ES-I3 (cell line): ENCODE measurements around the gene FBXO45.
"Not testable (repeated sequence)": the region's sequence is repeated elsewhere in the genome, so short reads cannot be mapped to it uniquely, and the experiment has no call there.

ENCODE experiments used
- H3K36me3 ChIP-seq: 2 replicates; pipeline ENCODE4 v1.6.1; 2013; ENCODE audit warnings: mild to moderate bottlenecking, low read length, control low read depth, moderate library complexity; ENCODE audit not compliant: insufficient read depth
- H3K4me1 ChIP-seq: 2 replicates; pipeline ENCODE4 v1.6.1; 2013; ENCODE audit warnings: mild to moderate bottlenecking, control low read depth, low read length; ENCODE audit not compliant: insufficient read depth
- H3K9ac ChIP-seq: 2 replicates; pipeline ENCODE4 v1.6.1; 2013; ENCODE audit warnings: low read depth, mild to moderate bottlenecking, low read length, moderate library complexity
- H3K9me3 ChIP-seq: 2 replicates; pipeline ENCODE4 v1.6.1; 2013; ENCODE audit warnings: mild to moderate bottlenecking, low read length, moderate library complexity; ENCODE audit not compliant: control insufficient read depth, insufficient read depth

Gene FBXO45

DNA sequence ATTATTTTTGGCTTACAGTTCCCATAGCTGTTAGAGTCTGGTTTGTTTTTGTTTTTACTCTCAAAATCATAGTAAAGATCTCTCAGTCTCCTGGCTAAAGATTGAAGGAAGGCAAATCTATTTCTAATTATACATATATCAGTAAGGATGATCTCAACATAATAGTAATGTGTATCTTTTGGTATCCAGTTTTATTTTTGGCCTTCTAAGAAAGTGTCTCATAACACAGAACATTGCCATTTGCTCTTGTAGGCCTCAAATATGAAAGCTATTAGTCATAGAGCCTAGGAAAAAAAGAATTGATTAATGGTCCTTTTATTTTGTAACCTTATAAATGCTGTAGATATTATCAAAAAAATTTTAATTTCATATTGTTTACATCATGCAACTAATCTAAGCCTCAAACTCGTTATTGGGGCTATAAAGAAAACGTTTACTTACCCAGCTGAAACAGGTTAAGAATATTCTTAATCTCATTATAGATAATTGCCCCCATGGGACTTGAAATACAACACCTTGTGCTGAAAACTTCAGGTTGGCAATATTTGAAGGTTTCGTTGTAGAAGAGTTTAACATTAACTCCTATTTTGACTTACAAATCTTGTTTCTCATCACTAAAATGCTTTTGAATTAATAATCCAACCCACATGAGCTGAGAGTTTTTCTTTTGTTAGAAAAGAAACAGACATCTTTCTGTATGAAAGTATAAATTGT lies 16.7 kb downstream of the FBXO45 start:
- Histone ChIP-seq H3K4me1 (no peaks in the 10 kb centered on the region), H3K9me3 (no peaks in the 10 kb centered on the region), H3K36me3 (peaks cover 3% of the 10 kb centered on the region; the same call in 1 of the 2 replicates), H3K9ac (no peak overlapping the region)

DNA sequence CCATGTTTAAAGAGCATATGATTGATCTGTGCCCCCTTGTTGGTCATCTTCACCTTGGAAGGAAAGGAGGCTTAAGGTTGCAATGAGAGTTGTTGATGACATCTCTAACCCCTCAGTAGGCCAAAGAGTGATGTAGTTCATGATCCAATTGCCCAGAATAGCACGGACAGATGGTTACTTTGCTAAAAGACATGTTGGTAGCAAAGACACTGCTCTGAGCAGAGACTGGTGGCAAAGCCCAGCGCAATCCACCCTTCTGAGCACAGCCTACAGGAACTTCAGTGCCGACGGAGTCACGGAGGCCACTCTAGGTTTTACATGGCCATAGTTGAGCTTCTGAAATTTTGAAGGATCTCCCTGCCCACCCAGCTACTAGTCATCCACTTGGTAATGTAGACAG lies 21.8 kb downstream of the FBXO45 start:
- H3K9me3 ChIP-seq = no peaks in the 10 kb centered on the region
- no peaks in the 10 kb centered on the region for H3K4me1 ChIP-seq
- no peak overlapping the region for H3K9ac ChIP-seq
- 0 out of 2 replicates have a peak, but pooled peaks cover 3% of the 10 kb centered on the region for H3K36me3 ChIP-seq

DNA sequence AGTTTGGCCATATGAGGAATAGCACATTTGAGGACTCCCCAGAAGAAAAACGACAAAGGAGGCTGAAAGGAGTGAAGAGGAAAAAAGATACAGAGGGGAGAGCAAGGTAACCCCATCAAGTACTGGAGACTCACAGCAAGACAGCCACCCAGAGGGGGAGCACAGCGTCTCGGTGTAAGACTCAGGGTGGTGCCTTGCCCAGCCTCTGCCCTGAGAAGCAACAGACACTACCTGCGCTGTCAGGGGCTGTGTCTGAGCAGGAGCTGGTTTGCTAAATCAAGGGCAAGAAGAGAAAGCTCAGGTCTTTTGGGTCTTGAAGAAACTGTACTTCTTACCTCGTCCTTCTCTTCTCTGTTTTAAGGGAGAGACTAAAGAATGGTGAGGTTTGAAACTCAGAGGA lies 27.9 kb downstream of the FBXO45 start:
- no peaks in the 10 kb centered on the region for H3K4me1 ChIP-seq
- H3K9me3 ChIP-seq = no peaks in the 10 kb centered on the region
- no peaks in the 10 kb centered on the region for H3K36me3 ChIP-seq
- H3K9ac ChIP-seq = no peak overlapping the region

DNA sequence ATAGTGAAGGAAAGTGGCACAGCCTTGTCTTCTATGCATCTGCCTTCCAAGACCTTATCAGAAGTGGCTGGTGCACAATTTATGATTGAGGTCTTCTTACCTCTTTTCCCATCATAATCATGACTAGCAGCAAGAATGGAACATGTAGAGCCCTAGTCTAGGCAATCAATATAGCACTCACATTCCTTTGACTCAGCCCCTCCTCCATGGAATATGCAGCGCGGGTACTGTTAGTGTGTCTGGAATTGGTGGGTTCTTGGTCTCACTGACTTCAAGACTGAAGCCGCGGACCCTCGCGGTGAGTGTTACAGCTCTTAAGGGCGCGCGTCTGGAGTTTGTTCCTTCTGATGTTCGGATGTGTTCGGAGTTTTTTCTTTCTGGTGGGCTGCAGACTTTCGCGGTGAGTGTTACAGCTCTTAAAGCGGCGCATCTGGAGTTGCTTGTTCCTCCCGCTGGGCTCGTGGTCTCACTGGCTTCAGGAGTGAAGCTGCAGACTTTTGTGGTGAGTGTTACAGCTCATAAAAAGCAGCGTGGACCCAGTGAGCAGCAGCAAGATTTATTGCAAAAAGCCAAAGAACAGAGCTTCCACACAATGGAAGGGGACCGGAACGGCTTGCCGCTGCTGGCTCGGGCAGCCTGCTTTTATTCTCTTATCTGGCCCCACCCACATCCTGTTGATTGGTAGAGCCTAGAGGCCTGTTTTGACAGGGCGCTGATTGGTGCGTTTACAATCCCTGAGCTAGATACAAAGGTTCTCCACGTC lies 29.7 kb downstream of the FBXO45 start:
- not testable (repeated sequence) for H3K36me3 ChIP-seq, H3K4me1 ChIP-seq, H3K9me3 ChIP-seq, H3K9ac ChIP-seq

DNA sequence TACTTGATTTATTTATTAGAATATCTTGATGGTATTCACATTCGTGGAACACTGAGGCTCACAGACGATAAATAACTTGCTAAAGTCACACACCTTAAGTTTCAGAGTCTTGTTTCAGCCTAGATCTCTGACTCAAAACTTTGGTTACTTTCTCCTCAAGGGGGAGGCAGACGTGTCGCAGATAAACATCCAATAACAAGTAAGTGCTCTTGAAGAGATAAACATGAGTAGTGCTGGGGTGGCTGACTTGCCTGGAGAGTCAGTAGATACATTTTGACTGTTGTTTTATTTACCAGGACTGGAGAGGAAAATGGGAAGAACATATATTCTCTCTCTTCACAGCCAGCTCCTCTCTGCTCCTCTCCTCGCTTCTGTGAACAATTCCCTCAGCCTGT lies 31.3 kb downstream of the FBXO45 start:
- Histone ChIP-seq H3K9me3 (no peaks in the 10 kb centered on the region), H3K4me1 (no peaks in the 10 kb centered on the region), H3K9ac (no peak overlapping the region), H3K36me3 (no peaks in the 10 kb centered on the region)

- H3K9ac ChIP-seq = no peak overlapping the region
- no peaks in the 10 kb centered on the region for H3K36me3 ChIP-seq
- no peaks in the 10 kb centered on the region for H3K4me1 ChIP-seq
- no peaks in the 10 kb centered on the region for H3K9me3 ChIP-seq
These were observed 31.9 kb downstream of the FBXO45 start for GRCh38 chr3:196600359-196600758.

- no peaks in the 10 kb centered on the region for H3K36me3 ChIP-seq
- no peak overlapping the region for H3K9ac ChIP-seq
- no peaks in the 10 kb centered on the region for H3K4me1 ChIP-seq
- no peaks in the 10 kb centered on the region for H3K9me3 ChIP-seq
These were observed 34.2 kb downstream of the FBXO45 start for GRCh38 chr3:196602673-196603072.

DNA sequence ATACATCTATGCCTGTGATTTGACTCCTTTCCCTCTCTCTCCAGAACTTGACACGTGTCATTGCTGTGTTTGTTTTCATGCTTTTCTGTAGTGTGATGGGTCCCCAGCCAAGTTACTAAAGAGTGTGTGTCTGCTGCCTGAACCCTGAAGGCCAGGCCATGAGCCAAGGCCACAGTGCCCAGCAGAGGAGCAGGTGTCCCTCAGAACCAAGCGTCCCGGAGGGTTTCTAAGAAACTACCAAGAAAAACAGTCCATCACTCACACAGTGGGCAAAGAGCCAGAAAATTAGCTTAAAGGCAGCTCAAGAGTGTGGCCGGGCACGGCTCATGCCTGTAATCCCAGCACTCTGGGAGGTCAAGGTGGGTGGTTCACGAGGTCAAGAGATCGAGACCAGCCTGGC lies 35.2 kb downstream of the FBXO45 start:
- Histone ChIP-seq H3K4me1 (no peaks in the 10 kb centered on the region), H3K9ac (no peak overlapping the region), H3K9me3 (no peaks in the 10 kb centered on the region), H3K36me3 (no peaks in the 10 kb centered on the region)

DNA sequence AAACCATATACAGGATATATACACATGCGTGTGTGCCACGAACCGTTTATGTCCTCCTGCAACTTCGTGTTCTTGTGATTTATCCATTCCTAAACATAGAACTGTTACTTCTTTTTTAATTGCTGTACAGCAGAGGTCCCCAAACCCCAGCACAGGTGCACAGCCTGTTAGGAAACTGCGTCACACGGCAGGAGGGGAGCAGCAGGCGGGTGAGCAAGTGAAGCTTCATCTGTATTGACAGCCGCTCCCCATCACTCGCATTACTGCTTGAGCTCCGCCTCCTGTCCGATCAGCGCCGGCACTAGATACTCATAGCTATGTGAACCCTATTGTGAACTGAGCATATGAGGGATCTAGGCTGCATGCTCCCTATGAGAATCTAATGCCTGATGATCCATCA lies 36.1 kb downstream of the FBXO45 start:
- no peaks in the 10 kb centered on the region for H3K9me3 ChIP-seq
- H3K36me3 ChIP-seq = no peaks in the 10 kb centered on the region
- peaks cover 2% of the 10 kb centered on the region; the same call in 1 of the 2 replicates for H3K4me1 ChIP-seq
- H3K9ac ChIP-seq = no peak overlapping the region

GRCh38 chr3:196608693-196609092 lies 40.2 kb downstream of the FBXO45 start:
- H3K4me1 ChIP-seq = peaks cover 14% of the 10 kb centered on the region
- no peaks in the 10 kb centered on the region for H3K9me3 ChIP-seq
- no peaks in the 10 kb centered on the region for H3K36me3 ChIP-seq
- no peak overlapping the region for H3K9ac ChIP-seq

DNA sequence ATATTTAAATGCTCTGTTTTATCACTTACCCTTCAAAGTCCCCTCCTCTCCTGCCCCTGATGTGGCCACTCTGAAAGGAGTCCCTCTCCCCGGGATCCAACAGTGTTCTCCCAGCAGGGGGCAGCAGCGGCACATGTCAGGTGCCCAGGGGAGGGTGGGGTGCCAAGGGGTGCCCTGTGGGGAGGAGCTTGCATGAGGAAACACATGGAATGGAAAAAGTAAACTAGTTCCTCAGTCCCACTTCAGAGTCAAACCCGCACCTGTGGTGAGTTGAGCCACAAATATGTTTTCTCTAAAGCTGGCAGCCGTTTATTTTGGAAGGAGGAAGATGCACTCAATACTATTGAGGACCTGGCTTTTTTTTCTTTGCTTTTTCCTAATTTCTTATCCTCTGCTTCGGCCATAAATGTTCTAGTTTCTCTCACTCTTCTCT lies 40.9 kb downstream of the FBXO45 start:
- Histone ChIP-seq H3K36me3 (no peaks in the 10 kb centered on the region), H3K9ac (no peak overlapping the region), H3K4me1 (peaks cover 14% of the 10 kb centered on the region), H3K9me3 (no peaks in the 10 kb centered on the region)

DNA sequence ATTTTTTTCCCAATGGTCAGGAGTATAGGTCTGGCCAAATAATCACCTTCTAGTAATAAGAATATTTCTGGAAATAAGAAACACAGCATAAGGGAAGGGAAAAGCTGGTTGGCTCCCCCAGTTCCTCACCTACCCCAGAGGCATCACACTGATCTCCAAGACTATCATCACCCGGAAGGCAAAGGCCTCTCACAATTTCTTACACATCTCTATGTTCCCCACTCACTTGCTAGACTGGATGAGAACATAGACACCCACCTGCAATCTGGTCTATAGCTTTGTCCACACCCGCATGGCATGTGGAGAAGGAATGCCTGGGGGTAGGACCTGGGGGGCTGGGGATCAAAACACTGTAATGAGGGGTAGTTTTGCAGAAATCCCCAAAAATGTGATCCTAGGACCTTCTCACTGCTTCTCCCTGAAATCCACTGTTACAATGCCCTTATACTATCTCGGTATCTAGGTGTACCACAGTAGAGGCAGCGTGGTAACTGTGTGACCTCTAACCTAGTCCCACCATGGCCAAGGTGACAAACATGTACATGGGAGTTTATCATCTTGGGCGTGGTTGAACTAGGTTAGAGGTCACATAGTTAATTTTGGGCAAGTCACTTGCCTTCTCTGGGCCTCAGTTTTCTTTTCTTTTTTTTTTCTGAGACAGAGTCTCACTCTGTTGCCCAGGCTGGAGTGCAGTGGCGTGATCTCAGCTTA lies 41.5 kb downstream of the FBXO45 start:
- H3K9ac ChIP-seq = no peak overlapping the region
- H3K36me3 ChIP-seq = no peaks in the 10 kb centered on the region
- H3K9me3 ChIP-seq = no peaks in the 10 kb centered on the region
- peaks cover 14% of the 10 kb centered on the region for H3K4me1 ChIP-seq

GRCh38 chr3:196611761-196612483 lies 43.5 kb downstream of the FBXO45 start:
- H3K4me1 ChIP-seq = peaks cover 14% of the 10 kb centered on the region
- H3K36me3 ChIP-seq = no peaks in the 10 kb centered on the region
- H3K9me3 ChIP-seq = no peaks in the 10 kb centered on the region
- H3K9ac ChIP-seq = no peak overlapping the region

- not testable (repeated sequence) for H3K9ac ChIP-seq, H3K9me3 ChIP-seq, H3K36me3 ChIP-seq
- H3K4me1 ChIP-seq = peaks cover 16% of the 10 kb centered on the region; the same call in 1 of the 2 replicates
These were observed 46.8 kb downstream of the FBXO45 start for GRCh38 chr3:196615234-196615633.
